ENCODE results near the gene ARHGAP32. TPM values are rescaled to one million over a fixed set of nuclear protein-coding genes. Genes with fewer than 3 reads are reported as not detected.

ARHGAP32 gene
- total RNA-seq, 1 donor from 2014 or later = 41.4 TPM

- no peaks in the 10 kb centered on the region for H3K4me1 Mint-ChIP-seq
- peaks cover 4% of the 10 kb centered on the region for H3K9me3 Mint-ChIP-seq
- no peak overlapping the region for H3K27ac Mint-ChIP-seq
- DNase-seq (ENCODE audit: low spot score in 2 of 2, unreplicated experiment in 2 of 2) = no peak
- H3K27me3 Mint-ChIP-seq (ENCODE audit: low read depth) = no peaks in the 10 kb centered on the region
- H3K36me3 Mint-ChIP-seq = peaks cover 18% of the 10 kb centered on the region
- no peak overlapping the region for H3K4me3 Mint-ChIP-seq
- no peak for TF ChIP-seq CTCF (IDR thresholded peaks at IDR 0.05; ENCODE audit: unreplicated experiment)
Measured at GRCh38 chr11:128985880-128986279, 206.2 kb downstream of the ARHGAP32 start.

- H3K27me3 Mint-ChIP-seq (ENCODE audit: low read depth) = no peaks in the 10 kb centered on the region
- TF ChIP-seq CTCF (IDR thresholded peaks at IDR 0.05; ENCODE audit: unreplicated experiment) = no peak
- no peak overlapping the region for H3K4me3 Mint-ChIP-seq
- H3K27ac Mint-ChIP-seq = no peak overlapping the region
- peaks cover 26% of the 10 kb centered on the region for H3K36me3 Mint-ChIP-seq
- H3K9me3 Mint-ChIP-seq = no peaks in the 10 kb centered on the region
- H3K4me1 Mint-ChIP-seq = no peaks in the 10 kb centered on the region
- no peak for DNase-seq (ENCODE audit: low spot score in 2 of 2, unreplicated experiment in 2 of 2)
Measured at GRCh38 chr11:128983023-128983422, 209.1 kb downstream of the ARHGAP32 start.

- H3K36me3 Mint-ChIP-seq = peaks cover 38% of the 10 kb centered on the region
Measured at GRCh38 chr11:128981254-128981653, 210.9 kb downstream of the ARHGAP32 start.

GRCh38 chr11:128970598-128971190 is 221.4 kb downstream of the ARHGAP32 start:
- DNase-seq (ENCODE audit: low spot score in 2 of 2, unreplicated experiment in 2 of 2) = no peak
- no peak overlapping the region for H3K4me3 Mint-ChIP-seq
- H3K9me3 Mint-ChIP-seq = no peaks in the 10 kb centered on the region
- H3K4me1 Mint-ChIP-seq = no peaks in the 10 kb centered on the region
- no peak for TF ChIP-seq CTCF (IDR thresholded peaks at IDR 0.05; ENCODE audit: unreplicated experiment)
- peaks cover 47% of the 10 kb centered on the region for H3K36me3 Mint-ChIP-seq
- H3K27me3 Mint-ChIP-seq (ENCODE audit: low read depth) = no peaks in the 10 kb centered on the region
- H3K27ac Mint-ChIP-seq = no peak overlapping the region

More at GRCh38 chr11:128981254-128981653, 210.9 kb downstream of the ARHGAP32 start:
- Mint-ChIP-seq H3K27ac (no peak overlapping the region), H3K9me3 (no peaks in the 10 kb centered on the region), H3K27me3 (ENCODE audit: low read depth) (no peaks in the 10 kb centered on the region), H3K4me1 (no peaks in the 10 kb centered on the region), H3K4me3 (no peak overlapping the region)
- DNase-seq (ENCODE audit: low spot score in 2 of 2, unreplicated experiment in 2 of 2) = no peak
- TF ChIP-seq CTCF (IDR thresholded peaks at IDR 0.05; ENCODE audit: unreplicated experiment) = no peak

- peaks cover 44% of the 10 kb centered on the region for H3K36me3 Mint-ChIP-seq
- no peaks in the 10 kb centered on the region for H3K27me3 Mint-ChIP-seq (ENCODE audit: low read depth)
- no peak overlapping the region for H3K27ac Mint-ChIP-seq
Measured at GRCh38 chr11:128968916-128969315, 223.2 kb downstream of the ARHGAP32 start.

More at GRCh38 chr11:128968916-128969315, 223.2 kb downstream of the ARHGAP32 start:
- Mint-ChIP-seq H3K9me3 (no peaks in the 10 kb centered on the region), H3K4me3 (no peak overlapping the region), H3K4me1 (no peaks in the 10 kb centered on the region)
- TF ChIP-seq CTCF (IDR thresholded peaks at IDR 0.05; ENCODE audit: unreplicated experiment) = no peak
- DNase-seq (ENCODE audit: low spot score in 2 of 2, unreplicated experiment in 2 of 2) = no peak

Data from mesothelial cell of epicardium (in vitro differentiated cells).